HTR-8/SVneo (cell line): Measurements from ENCODE around the gene TRIM27.
"Not testable (repeated sequence)": the region's sequence is repeated elsewhere in the genome, so short reads cannot be mapped to it uniquely, and the experiment has no call there.

Experiments used
- DNase-seq: peaks from one replicate; pipeline ENCODE4 v3.0.0; 2011; ENCODE audit warnings: low spot score, mixed read lengths; ENCODE audit not compliant: insufficient read length
- FAIRE-seq: peaks from 2 replicates; lab custom pipeline; 2011; peaks lifted over from hg19 to GRCh38; lab: Jason Lieb, UNC

Gene TRIM27

DNA sequence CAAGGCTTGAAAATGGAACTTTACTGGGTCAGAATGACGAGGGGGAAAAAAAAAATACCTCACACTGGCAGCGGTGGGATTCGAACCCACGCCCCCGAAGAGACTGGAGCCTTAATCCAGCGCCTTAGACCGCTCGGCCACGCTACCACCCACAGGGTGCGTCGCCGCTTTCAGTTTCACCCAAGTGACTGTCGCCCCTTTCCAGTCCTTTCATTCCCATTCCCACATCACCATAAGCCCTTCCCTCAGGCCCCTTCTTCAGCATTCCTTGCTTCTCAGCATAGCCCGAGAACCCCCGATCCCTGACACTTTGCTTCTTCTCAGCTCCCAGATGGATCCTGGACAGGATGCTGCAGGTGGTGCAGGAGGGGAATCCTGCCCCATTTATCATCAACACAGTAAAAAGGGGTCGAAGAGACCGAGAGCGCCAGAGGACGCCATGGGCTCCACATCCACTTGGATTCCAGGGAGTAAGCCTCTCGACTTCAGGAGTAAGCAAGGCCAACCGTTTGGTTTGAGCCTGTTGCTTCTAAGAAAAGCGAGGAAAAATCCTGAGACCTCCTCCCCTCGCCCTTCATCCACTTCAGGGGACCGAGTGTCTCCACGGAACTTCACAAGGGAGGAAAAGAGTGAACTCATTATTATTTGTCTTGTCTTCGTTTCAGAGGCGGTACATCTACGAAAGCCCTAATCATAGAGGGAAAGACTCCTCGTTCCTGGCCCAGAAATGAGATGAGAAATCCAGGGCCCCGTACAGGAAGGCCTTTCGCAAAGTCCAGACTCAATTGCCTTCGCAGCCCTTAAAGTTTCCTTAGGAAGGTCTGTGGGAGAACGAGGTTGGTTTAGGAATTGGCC is 20.0 kb upstream of the TRIM27 start:
- FAIRE-seq: no peak

DNA sequence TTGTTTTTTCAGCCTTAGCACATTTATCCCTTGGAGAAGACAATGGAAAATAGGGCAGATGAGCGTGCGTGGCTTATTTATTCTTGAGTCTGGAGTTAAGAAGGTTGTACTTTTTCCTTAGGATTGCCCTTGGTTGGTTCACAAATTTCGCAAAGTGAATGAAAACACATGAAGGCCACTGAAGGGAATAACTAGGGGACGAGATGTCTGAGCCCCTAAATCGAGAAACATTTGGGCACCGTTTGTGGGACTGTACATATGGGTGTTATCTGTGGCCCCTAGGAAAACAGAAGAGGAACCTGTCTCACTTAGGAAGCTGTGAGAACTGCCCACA is 19.4 kb upstream of the TRIM27 start:
- no peak for DNase-seq
- no peak for FAIRE-seq

More for the DNA sequence above, 20.0 kb upstream of the TRIM27 start:
- DNase-seq: no peak

DNA sequence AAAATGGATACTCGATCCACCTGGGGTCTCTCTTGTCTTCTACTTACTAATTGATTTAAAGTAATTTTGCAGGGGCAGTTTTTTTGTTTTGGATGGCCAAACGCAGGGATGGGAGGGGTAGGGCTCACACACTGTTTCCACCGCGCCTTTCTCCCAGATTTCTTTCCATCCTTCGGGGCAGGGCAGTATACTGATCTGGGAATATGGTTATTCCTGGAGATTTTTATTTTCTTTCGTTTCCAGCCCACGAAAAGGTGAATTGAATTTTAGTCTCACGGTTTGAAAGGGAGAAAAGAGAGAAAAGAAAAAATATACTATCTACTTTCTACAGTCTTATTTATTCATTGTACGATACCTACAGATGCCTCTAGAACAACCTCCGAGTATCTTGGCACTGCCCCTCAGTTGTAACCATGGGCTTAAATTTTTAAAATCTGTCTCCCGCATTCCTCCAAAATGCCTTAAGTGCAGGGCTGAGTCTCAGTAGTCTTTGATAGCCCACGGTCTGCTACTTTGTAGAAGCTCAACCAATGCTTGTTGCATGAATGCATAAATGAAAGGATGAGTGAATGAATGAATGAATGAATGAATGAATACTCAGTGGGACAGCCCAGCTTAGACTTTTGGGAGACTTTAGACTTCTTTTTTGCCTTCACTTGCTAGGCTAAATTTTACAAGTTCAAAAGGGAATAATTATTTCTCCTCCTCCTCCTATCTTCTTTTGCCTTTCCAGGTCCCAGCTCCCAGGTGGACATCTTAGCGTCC is 18.1 kb upstream of the TRIM27 start:
- no peak for DNase-seq
- FAIRE-seq: no peak

DNA sequence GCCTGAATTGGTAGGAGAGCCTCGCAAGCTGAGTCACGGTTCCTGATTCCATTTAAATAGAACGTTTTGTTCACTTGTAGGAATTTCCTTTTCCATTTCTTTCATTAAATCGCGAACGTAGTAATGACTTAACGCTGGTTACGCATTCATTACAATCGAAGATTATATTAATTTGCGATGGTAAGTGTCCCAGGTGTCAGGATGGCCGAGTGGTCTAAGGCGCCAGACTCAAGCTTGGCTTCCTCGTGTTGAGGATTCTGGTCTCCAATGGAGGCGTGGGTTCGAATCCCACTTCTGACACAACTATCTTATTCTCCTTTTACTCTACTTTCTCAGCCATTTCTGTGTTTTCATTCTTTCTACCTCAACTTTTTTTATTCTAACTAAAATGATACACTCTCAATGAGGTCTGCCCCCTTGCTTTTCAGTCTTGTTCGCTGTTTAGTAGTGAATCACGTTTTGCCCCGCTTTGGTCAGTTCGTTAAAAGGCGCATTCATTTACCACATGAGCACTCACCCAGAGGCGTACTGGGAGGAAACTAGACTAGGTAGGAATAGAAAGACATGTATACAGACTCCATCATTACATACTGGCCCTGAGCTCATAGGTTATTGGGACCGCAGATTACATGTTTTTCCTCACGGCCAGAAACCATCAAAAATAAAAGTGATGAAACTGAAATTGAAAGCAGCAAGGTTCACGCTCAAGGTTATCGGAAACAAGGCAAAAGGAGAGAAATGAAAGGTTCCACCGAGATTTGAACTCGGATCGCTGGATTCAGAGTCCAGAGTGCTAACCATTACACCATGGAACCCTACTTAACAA is 17.3 kb upstream of the TRIM27 start:
- FAIRE-seq (no peak), DNase-seq (no peak)

DNA sequence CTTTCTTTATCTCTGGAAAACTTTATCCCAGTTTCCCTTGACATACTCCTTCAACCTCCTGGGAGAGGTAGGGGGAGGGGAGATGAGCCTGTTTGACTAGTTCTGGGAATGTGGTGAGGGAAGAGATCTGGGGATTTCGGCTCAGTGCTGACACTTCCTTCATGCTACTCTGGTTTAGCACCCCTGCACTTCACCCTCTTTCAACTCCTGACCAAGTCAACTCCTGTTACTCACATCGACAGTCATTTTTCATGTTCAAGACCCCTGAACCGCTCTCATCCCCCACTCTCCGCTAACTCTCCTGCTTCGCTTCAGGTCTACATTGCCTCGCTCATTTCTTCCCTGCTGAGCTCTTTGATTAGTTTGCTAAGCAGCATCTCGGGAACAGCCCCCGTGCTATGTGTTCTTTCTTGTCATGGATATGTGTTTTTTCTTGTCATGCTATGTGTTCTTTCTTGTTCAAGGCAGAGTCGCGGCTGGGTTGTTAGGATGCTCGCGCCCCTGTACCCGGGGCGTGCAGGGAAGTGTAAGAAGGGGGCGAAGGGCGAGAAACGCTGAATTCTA is 16.6 kb upstream of the TRIM27 start:
- DNase-seq: no peak
- no peak for FAIRE-seq

DNA sequence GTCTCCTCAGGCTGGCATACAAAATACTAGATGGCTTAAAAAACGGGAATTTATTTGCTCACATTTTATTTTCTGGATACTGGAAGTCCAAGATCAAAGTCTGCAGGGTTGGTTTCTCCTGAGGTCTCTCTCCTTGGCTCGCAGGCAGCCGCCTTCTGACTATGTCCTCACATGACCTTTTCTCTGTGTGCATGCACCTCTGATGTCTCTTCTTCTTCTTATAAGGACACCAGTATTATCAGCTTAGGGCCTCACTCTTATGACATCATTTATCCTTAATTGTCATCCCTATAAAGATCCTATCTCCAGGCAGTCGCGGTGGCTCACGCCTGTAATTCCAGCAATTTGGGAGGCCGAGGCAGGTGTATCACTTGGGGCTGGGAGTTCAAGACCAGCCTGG is 9.3 kb upstream of the TRIM27 start:
- DNase-seq (no peak), FAIRE-seq (no peak)

DNA sequence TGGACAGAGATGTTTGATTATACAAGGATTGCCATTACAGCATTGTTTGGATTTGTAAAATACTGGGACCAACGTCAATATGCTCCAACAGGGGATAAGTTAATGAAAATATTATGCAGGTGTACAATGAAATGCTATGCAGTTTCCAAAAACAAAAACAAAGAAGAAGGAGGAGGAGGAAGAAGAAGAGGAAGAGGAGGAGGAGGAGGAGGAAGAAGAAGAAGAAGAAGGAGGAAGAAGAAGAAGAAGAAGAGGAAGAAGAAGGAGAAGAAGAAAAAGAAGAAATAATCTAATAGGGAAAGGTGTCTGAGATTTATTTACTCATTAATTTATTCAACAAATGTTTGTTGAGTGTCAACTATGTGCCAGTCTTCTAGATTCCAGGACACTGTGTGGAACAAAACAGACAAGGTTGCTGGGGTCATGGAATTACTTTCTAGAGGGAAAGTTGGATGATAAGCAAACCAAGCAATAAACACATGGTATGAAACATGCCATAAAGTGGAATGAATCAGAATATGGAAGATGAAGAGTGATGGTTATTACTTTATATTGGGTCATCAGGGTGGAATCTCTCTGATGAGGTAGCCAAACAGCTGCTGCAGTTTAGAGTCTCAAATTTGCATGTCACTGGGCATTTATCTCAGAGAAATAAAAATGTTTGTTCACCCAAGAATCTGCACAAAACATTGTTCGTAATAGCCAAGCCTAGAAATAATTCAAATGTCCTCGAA is 6.3 kb upstream of the TRIM27 start:
- no peak for FAIRE-seq
- DNase-seq: no peak

DNA sequence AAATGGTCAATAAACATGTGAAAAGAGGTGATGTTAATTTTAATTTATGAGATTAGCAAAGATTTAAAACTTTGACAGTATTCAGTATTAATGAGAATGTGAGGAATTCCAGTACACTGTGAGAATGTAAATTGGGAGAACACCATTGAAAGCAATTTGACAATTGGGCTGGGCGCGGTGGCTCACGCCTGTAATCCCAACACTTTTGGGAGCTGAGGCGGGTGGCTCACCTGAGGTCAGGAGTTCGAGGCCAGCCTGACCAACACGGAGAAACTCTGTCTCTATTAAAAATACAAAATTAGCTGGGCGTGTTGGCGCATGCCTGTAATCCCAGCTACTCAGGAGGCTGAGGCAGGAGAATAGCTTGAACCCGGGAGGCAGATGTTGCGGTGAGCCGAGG is 5.6 kb upstream of the TRIM27 start:
- DNase-seq, FAIRE-seq: not testable (repeated sequence)

DNA sequence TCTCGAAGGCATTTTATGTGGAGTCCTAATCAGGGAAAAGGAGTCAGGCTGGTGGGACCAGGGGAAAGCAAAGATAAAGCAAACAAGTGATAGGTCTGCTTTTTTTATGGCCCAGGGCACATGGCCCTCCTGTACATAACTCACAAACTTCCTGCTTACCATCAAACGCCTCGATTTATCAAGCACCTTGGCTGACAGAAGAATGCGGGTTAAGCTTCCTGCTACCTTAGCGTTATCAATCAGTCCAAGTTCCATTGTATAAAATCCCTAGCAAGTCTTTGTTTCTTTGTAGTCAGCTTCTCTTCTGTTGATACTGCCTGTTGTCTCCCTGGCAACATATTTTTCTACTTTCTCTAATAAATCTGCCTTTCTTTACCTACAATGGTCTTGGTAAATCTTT is 4.1 kb upstream of the TRIM27 start:
- DNase-seq (no peak), FAIRE-seq (no peak)

DNA sequence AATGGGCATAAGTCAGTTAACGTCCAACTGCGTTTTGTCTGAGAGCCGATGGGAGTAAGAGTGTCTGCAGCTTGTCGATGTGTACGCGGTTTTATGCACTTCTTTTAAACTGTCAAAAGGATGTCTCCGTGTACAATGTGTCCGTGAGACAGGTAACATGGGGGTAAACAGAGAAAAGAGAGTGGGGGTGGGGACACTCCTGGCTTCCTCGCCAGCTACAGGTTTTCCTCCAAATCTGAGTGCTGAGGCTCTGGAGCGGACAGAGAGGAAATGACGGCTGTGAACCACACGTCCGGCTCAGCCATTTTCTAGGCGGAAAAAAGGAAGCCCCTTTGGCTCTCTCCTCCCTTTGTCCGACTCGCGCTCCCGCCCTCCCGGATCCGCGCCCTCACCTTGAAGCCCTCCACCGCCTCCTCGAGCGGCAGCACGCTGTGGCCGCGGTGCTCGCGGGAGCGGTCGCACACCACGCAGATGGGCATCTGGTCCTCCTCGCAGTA is 916 bp downstream of the TRIM27 start:
- DNase-seq: no peak
- FAIRE-seq: no peak

DNA sequence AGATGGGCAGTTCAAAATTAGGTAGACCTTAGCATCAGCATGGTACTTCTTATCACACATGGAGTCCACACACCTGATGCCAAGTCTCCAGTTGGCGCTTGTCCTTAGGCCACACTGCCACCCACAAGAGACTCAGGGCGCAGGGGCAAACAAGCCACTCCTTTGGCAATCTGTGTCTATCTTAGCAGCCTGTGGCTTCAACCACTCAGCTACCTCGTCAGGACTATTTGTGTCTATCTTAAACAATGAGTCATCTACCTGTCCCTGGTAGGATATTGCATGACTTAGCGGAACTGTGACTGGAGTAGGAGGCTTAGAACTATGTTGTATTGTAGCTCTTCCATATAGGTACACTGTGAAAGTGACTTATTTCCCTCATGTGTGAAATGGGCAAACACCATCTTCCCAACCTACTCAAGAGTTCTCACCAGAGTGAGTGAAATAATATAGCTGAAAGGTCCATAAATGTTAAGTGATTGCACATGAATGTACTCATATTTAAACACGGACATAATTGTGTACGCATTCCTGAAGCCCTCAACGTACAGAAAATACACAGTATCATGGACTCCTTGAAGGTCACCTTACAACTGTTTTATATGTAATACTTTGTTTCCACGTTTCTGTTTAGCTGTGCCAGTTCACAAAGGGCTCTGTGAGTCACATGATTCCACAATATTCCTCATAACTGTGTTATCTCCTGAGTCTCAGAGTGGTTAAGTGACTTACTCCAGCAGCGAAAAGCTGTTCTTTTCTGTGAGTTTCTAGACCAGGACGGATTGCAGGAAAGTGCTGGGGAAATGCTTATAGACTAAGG is 1.6 kb downstream of the TRIM27 start:
- no peak for DNase-seq
- FAIRE-seq: no peak

DNA sequence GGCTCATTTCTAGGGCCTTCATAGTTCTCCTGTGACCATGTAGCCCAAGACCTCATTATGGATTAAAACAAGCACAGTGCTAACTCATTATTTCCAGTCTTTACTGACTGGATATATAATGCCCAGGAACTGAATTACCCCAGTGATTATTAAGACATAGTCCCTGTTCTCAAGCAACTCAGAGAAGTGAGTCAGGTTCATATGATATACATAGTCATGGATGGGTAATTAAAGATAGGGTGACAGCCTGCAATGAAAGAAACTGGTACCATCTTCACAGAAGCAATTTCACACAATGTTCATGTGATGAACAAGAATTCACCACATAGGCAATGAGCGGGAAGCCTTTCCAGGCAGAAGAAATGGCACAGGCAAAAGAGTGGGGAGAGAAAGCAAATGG is 3.5 kb downstream of the TRIM27 start:
- DNase-seq: no peak
- no peak for FAIRE-seq

DNA sequence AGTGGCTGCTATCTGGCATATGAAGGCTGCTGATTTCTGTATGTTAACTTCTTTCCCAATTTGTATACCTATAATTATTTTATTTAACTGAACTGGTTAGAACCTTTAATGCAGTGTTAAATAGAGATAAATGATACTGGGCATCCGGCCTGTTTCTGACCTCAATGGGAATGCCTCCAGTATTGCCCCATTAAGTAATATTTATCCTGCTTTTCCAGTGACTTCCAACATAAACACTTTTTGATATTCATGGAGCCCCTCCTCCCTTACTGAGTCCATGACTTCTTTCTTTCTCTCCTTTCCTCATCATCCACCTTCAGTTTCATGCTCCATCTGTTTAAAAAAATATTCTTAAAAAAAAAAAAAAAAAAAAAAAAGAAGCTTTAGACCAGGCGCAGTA is 8.8 kb downstream of the TRIM27 start:
- DNase-seq (no peak), FAIRE-seq (no peak)

DNA sequence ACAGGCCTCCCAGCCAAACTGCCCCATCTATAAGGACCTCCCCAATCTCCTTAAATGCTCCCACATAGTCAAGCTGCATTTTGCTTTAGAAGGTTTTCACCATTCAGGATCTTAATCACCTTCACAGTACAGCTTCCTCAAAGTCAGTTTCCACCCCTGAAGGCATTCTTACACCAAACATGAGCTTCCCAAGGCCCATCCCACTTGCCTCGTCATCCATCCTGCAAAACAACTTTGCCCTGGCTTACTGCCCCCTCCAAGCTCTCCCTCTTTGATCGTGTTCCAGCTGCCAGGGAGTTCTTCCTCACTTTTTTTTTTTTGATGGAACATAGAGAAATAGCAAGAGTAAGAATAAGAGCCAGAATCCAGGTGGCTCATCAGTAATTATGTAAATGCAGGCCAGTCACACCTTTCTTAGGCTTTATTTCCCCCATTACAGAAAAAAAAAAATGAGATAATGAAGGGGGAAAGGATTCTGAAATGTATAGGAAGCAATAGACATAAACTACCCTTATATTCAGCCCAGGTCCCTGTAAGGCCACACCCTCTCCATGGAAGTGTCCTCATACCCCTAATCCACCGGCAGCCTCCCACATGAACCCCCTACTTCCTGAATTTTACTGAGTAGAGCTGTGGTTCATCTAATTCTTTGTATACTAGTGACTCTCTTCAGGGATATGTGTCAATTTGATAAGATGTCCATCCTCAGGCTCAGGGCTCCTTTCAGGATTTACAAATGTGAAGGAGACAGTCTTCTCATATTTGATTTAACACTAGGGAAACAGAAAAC is 12.7 kb downstream of the TRIM27 start:
- FAIRE-seq: no peak

DNA sequence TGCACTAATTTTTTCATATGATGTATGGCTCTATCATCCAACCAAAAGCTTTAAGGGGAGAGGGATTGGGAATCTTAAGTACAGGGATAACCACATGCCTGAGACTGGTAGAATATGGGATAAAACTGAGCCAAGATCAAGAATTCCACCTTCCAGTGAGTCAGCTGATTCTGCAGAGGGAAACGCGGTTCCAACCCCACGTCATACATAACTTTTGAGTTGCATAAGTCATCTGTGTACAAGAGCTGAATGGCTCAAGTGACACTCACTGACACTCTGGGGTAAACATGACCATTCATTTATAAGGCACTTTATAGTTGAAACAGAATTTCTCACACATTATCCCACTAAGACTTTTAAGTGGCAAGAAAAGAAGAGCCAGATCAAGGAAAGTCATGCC is 16.4 kb downstream of the TRIM27 start:
- no peak for FAIRE-seq
- no peak for DNase-seq

More for the DNA sequence above, 12.7 kb downstream of the TRIM27 start:
- no peak for DNase-seq

DNA sequence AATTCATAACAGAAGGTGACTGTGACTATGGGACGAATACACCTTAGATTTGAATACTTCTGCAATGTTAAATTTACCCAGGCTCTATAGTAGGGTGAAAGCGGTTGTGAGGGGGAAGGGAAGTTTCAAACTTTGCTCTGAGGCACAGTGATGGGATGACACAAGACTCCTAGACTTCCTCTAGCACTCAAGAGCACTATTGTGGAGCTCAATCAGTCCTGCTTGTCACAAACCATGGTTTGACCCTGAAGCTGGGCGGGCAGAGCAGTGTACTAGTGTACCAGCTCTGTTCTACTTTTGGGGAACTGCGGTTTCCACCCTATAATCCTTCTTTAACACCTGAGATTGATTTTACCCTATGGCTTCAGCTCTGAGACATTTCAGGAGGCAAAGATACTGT is 17.1 kb downstream of the TRIM27 start:
- FAIRE-seq (no peak), DNase-seq (no peak)

DNA sequence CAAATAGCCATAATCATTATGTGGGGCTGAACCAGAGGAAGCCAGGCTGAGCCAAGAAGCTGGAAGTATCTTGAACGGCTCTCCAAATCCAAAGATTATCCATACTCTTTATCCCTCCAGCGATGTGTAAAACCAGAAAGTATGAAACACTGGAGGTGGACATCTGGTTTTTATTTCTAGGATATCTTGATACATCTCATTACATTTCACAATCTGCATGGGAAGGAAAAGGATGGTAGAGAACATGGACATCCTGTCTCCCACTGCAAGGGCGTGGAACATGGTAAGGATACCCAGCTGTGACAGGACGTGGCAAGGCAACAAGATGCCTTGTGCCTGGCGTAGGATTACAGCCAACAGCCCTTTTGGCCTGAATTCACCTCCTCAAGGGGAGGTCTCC is 20.1 kb downstream of the TRIM27 start:
- FAIRE-seq: no peak
- no peak for DNase-seq

DNA sequence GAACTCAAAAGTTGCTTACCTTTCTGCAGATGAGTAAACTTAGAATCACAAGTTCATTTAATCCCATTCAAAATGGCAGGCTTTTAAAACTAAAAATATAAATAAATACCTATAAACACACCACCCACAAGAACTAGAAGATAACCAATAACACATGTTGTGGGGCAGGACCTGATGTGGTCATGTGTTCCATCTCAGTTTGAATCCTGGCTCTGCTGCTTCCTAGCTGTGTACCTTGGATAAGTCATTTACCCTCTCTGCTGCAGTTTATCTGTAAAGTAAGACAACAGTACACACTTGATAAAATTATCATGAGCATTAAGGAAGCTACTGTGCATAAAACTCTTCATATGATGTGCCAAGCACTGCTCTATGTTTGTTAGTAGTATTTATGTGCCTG is 22.0 kb downstream of the TRIM27 start:
- no peak for FAIRE-seq
- DNase-seq: no peak
